Natural killer cell (primary cell): ENCODE data around the gene SP8. TPM values are rescaled to one million over a fixed set of nuclear protein-coding genes. Genes with fewer than 3 reads are reported as not detected.

Experiments
- ATAC-seq, 3 donors: fragments of 150-1000 bp in 2 of 3; fragments of 200-7000 bp in 1 of 3; cut with Tn5 transposase; 1 replicate in 1 of 3; 2 replicates in 2 of 3; pipeline ENCODE4 v1.10.0; 2021; ENCODE audit warnings: mild to moderate bottlenecking in 2 of 3, moderate library complexity in 2 of 3
- DNase-seq, 2 donors: peaks; one replicate each; pipeline versions ENCODE4 v3.0.0 to v3.0.0-alpha.2; 2013 to 2021; ENCODE audit warnings: mixed read lengths in 1 of 2
- H3K27ac ChIP-seq: one replicate; pipeline ENCODE4 v1.5.1; 2013; ENCODE audit warnings: mild to moderate bottlenecking, low read length
- H3K27me3 ChIP-seq: one replicate; pipeline ENCODE4 v1.6.1; 2013; ENCODE audit warnings: low read length; ENCODE audit not compliant: control insufficient read depth, insufficient read depth
- H3K36me3 ChIP-seq: one replicate; pipeline ENCODE4 v1.6.1; 2013; ENCODE audit warnings: low read length; ENCODE audit not compliant: control insufficient read depth, insufficient read depth
- H3K4me1 ChIP-seq: one replicate; pipeline ENCODE4 v1.6.1; 2013; ENCODE audit warnings: low read length; ENCODE audit not compliant: control insufficient read depth, insufficient read depth
- H3K4me3 ChIP-seq: one replicate; pipeline ENCODE4 v1.5.1; 2013; ENCODE audit warnings: low read length
- H3K9me3 ChIP-seq: one replicate; pipeline ENCODE4 v1.6.1; 2013; ENCODE audit warnings: low read length; ENCODE audit not compliant: control insufficient read depth, insufficient read depth
- H3K27ac Mint-ChIP-seq, 2 donors: one replicate each; pipeline ENCODE4 v1.8.0; 2022; ENCODE audit warnings: mild to moderate bottlenecking in 2 of 2, mixed read lengths in 2 of 2, moderate library complexity in 1 of 2
- H3K27me3 Mint-ChIP-seq, 2 donors: one replicate each; pipeline ENCODE4 v1.8.0; 2022; ENCODE audit warnings: low read depth in 2 of 2, mixed read lengths in 2 of 2
- H3K36me3 Mint-ChIP-seq: one replicate; pipeline ENCODE4 v1.8.0; 2022; ENCODE audit warnings: mixed read lengths
- H3K4me1 Mint-ChIP-seq, 2 donors: one replicate each; pipeline ENCODE4 v1.8.0; 2022; ENCODE audit warnings: mixed read lengths in 2 of 2
- H3K4me3 Mint-ChIP-seq: one replicate; pipeline ENCODE4 v1.8.0; 2022; ENCODE audit warnings: mild to moderate bottlenecking, moderate library complexity, mixed read lengths
- H3K9me3 Mint-ChIP-seq, 2 donors: one replicate each; pipeline ENCODE4 v1.8.0; 2022; ENCODE audit warnings: mixed read lengths in 2 of 2
- CTCF ChIP-seq: fragments of 200-600 bp; IDR thresholded peaks from one replicate; pipeline ENCODE4 v1.8.0; 2022; ENCODE audit warnings: antibody characterized with exemption
- WGBS: methylation state at CpG from one replicate; pipeline ENCODE4 v1.1.7; 2013; ENCODE audit warnings: missing lambda C conversion rate; ENCODE audit not compliant: insufficient coverage; 5-methylcytosine and 5-hydroxymethylcytosine counted together
- intact Hi-C: fragments of 100-400 bp; cut with micrococcal nuclease; formaldehyde crosslinking; loops from one replicate; pipeline ENCODE4 v1.14.2; 2022
- total RNA-seq, 4 donors: library from RNA; stranded (reverse); fragments of 120-200 nt in 1 of 4; gene quantifications; one replicate each; pipeline versions ENCODE4 v1.2.3 to v1.2.4, GENCODE V29; 2013 to 2022

SP8 gene
- total RNA-seq, 3 donors from 2014 or later (not counting 1 experiment from before 2014, with no cell fraction given) = not detected

GRCh38 chr7:20790375-20790774 lies 3.7 kb upstream of the SP8 start:
- Mint-ChIP-seq H3K27me3 (peaks cover 64 to 86% of the 10 kb centered on the region in 2 donors), H3K9me3 (peaks cover 6 to 12% of the 10 kb centered on the region in 2 donors), H3K36me3 (peaks cover 27% of the 10 kb centered on the region), H3K4me3 (no peak overlapping the region), H3K4me1 (peaks cover 11 to 25% of the 10 kb centered on the region in 2 donors), H3K27ac (no peak overlapping the region)
- intact Hi-C loops = no loop called here
- peaks cover 88% of the 10 kb centered on the region for H3K27me3 ChIP-seq
- no peak for TF ChIP-seq CTCF
- H3K4me1 ChIP-seq = peaks cover 17% of the 10 kb centered on the region
- no peak overlapping the region for H3K4me3 ChIP-seq
- ATAC-seq (no peak), DNase-seq (no peak)
- H3K36me3 ChIP-seq = no peaks in the 10 kb centered on the region
- H3K27ac ChIP-seq = no peak overlapping the region
- 5% methylated on average over 5 of the region's 5 CpGs for WGBS
- peaks cover 17% of the 10 kb centered on the region for H3K9me3 ChIP-seq

GRCh38 chr7:20788420-20788990 lies 1.8 kb upstream of the SP8 start:
- 19% methylated on average over 9 of the region's 10 CpGs for WGBS
- H3K36me3 Mint-ChIP-seq = peaks cover 33% of the 10 kb centered on the region
- peaks cover 65 to 82% of the 10 kb centered on the region in 2 donors for H3K27me3 Mint-ChIP-seq
- intact Hi-C loops = no loop called here
- Histone ChIP-seq H3K4me3 (no peak overlapping the region), H3K27me3 (peaks cover 78% of the 10 kb centered on the region), H3K9me3 (peaks cover 8% of the 10 kb centered on the region), H3K36me3 (no peaks in the 10 kb centered on the region), H3K4me1 (peaks cover 17% of the 10 kb centered on the region), H3K27ac (no peak overlapping the region)
- TF ChIP-seq CTCF = no peak
- no peak overlapping the region for H3K4me3 Mint-ChIP-seq
- peaks cover 6 to 12% of the 10 kb centered on the region in 2 donors for H3K9me3 Mint-ChIP-seq
- peaks cover 17 to 32% of the 10 kb centered on the region in 2 donors for H3K4me1 Mint-ChIP-seq
- no peak for ATAC-seq
- no peak overlapping the region for H3K27ac Mint-ChIP-seq
- no peak for DNase-seq

GRCh38 chr7:20787660-20788419 lies 1.2 kb upstream of the SP8 start:
- peak overlapping the region; percentile 67 for H3K4me3 Mint-ChIP-seq
- peaks cover 77% of the 10 kb centered on the region for H3K27me3 ChIP-seq

More at GRCh38 chr7:20787660-20788419, 1.2 kb upstream of the SP8 start:
- Histone ChIP-seq H3K27ac (no peak overlapping the region), H3K4me3 (no peak overlapping the region), H3K4me1 (peaks cover 17% of the 10 kb centered on the region), H3K9me3 (peaks cover 7% of the 10 kb centered on the region), H3K36me3 (no peaks in the 10 kb centered on the region)
- H3K9me3 Mint-ChIP-seq = peaks cover 6 to 12% of the 10 kb centered on the region in 2 donors
- no peak for TF ChIP-seq CTCF
- peaks cover 37% of the 10 kb centered on the region for H3K36me3 Mint-ChIP-seq
- 11% methylated on average over 17 of the region's 21 CpGs for WGBS
- no peak overlapping the region for H3K27ac Mint-ChIP-seq
- peaks cover 65 to 82% of the 10 kb centered on the region in 2 donors for H3K27me3 Mint-ChIP-seq
- no peak for DNase-seq
- no peak for ATAC-seq
- intact Hi-C loops = no loop called here
- H3K4me1 Mint-ChIP-seq = peaks cover 17 to 32% of the 10 kb centered on the region in 2 donors
